SK-N-MC (cell line): ENCODE measurements around the gene KRT20.
"Not testable (repeated sequence)": the region's sequence is repeated elsewhere in the genome, so short reads cannot be mapped to it uniquely, and the experiment has no call there.

Experiments used
- DNase-seq: peaks from one replicate; pipeline ENCODE4 v3.0.0-alpha.2; 2011; ENCODE audit warnings: low read depth, low spot score
- H3K27ac ChIP-seq: fragments of 200-600 bp; sonication (generic); 2 replicates; pipeline ENCODE4 v1.5.1; 2016; ENCODE audit warnings: mixed run types
- H3K36me3 ChIP-seq: fragments of 200-600 bp; sonication (generic); 2 replicates; pipeline ENCODE4 v1.6.1; 2017; ENCODE audit warnings: antibody characterized with exemption, low read length, mixed read lengths; ENCODE audit not compliant: insufficient read depth
- H3K4me3 ChIP-seq: fragments of 200-600 bp; sonication (generic); 2 replicates; pipeline ENCODE4 v1.5.1; 2016
- H3K9ac ChIP-seq: fragments of 200-600 bp; sonication (generic); 2 replicates; pipeline ENCODE4 v1.8.0; 2017; ENCODE audit warnings: mixed run types, mixed read lengths; ENCODE audit not compliant: insufficient read length
- H3K9me3 ChIP-seq: fragments of 200-600 bp; sonication (generic); 2 replicates; pipeline ENCODE4 v1.6.1; 2017; ENCODE audit warnings: low read depth, mild to moderate bottlenecking, antibody characterized with exemption, low read length, moderate library complexity, mixed read lengths
- EZH2 ChIP-seq: fragments of 200-600 bp; sonication (generic); IDR thresholded peaks from one replicate; pipeline ENCODE4 v1.6.1; 2017; ENCODE audit warnings: antibody characterized with exemption
- FOXP2 ChIP-seq: optimal IDR thresholded peaks from 2 replicates; pipeline ENCODE3; 2011; ENCODE audit warnings: mild to moderate bottlenecking, moderate library complexity; ENCODE audit not compliant: insufficient read depth; ENCODE audit errors: extremely low read length, control extremely low read depth
- POLR2AphosphoS5 ChIP-seq: IDR thresholded peaks from 2 replicates; pipeline ENCODE4 v1.6.1; 2012; ENCODE audit warnings: mild to moderate bottlenecking, low read depth, low read length, borderline replicate concordance

The KRT20 gene

GRCh38 chr17:40884708-40885512 is at the start of gene KRT20:
Gene KRT20, minus strand, starts transcription at chr17:40885242. Its CDS starts 57 bp downstream, at chr17:40885185.
- H3K36me3 ChIP-seq = no peaks in the 10 kb centered on the region
- H3K9ac ChIP-seq = no peak within 1 kb of the TSS
- no peak within 1 kb of the TSS for H3K27ac ChIP-seq
- no peak for TF ChIP-seq EZH2
- no peaks in the 10 kb centered on the region for H3K9me3 ChIP-seq
- no peak within 1 kb of the TSS for H3K4me3 ChIP-seq
- DNase-seq = no peak

GRCh38 chr17:40932608-40933007 is 47.6 kb upstream of the KRT20 start:
- Histone ChIP-seq H3K27ac (no peak overlapping the region), H3K36me3 (no peaks in the 10 kb centered on the region), H3K4me3 (no peak overlapping the region), H3K9me3 (no peaks in the 10 kb centered on the region), H3K9ac (no peak overlapping the region)
- DNase-seq = no peak
- TF ChIP-seq FOXP2 (no peak), POLR2AphosphoS5 (no peak), EZH2 (no peak)

GRCh38 chr17:40931311-40931710 is 46.3 kb upstream of the KRT20 start:
- no peak overlapping the region for H3K27ac ChIP-seq
- no peak overlapping the region for H3K9ac ChIP-seq
- H3K9me3 ChIP-seq = no peaks in the 10 kb centered on the region
- no peak for TF ChIP-seq FOXP2
- TF ChIP-seq EZH2 = no peak
- no peak for TF ChIP-seq POLR2AphosphoS5
- no peak overlapping the region for H3K4me3 ChIP-seq
- no peak for DNase-seq
- no peaks in the 10 kb centered on the region for H3K36me3 ChIP-seq

GRCh38 chr17:40926341-40926740 is 41.3 kb upstream of the KRT20 start:
- no peaks in the 10 kb centered on the region for H3K9me3 ChIP-seq
- DNase-seq = no peak
- H3K4me3 ChIP-seq = peak overlapping the region; percentile 65
- H3K27ac ChIP-seq = peak overlapping the region; percentile 14
- peak overlapping the region; percentile 61 for H3K9ac ChIP-seq
- H3K36me3 ChIP-seq = no peaks in the 10 kb centered on the region
- TF ChIP-seq EZH2 (no peak), FOXP2 (no peak), POLR2AphosphoS5 (no peak)

- Histone ChIP-seq H3K9me3 (no peaks in the 10 kb centered on the region), H3K27ac (no peak overlapping the region), H3K9ac (no peak overlapping the region), H3K36me3 (no peaks in the 10 kb centered on the region), H3K4me3 (no peak overlapping the region)
- DNase-seq = no peak
- TF ChIP-seq EZH2 (no peak), FOXP2 (no peak), POLR2AphosphoS5 (no peak)
Observed at GRCh38 chr17:40922239-40922638, 37.2 kb upstream of the KRT20 start.

GRCh38 chr17:40921026-40921425 is 36.0 kb upstream of the KRT20 start:
- no peak overlapping the region for H3K9ac ChIP-seq
- no peak for TF ChIP-seq POLR2AphosphoS5
- no peak for TF ChIP-seq FOXP2
- no peak for TF ChIP-seq EZH2
- H3K27ac ChIP-seq = no peak overlapping the region
- no peaks in the 10 kb centered on the region for H3K9me3 ChIP-seq
- no peak overlapping the region for H3K4me3 ChIP-seq
- DNase-seq = no peak
- H3K36me3 ChIP-seq = no peaks in the 10 kb centered on the region

- not testable (repeated sequence) for H3K27ac ChIP-seq, H3K9me3 ChIP-seq, H3K4me3 ChIP-seq, H3K9ac ChIP-seq, DNase-seq, H3K36me3 ChIP-seq
Observed at GRCh38 chr17:40917116-40917515, 32.1 kb upstream of the KRT20 start.

- Histone ChIP-seq H3K36me3 (no peaks in the 10 kb centered on the region), H3K9me3 (no peaks in the 10 kb centered on the region), H3K27ac (no peak overlapping the region), H3K4me3 (no peak overlapping the region), H3K9ac (no peak overlapping the region)
- no peak for DNase-seq
- TF ChIP-seq POLR2AphosphoS5 = no peak
- no peak for TF ChIP-seq EZH2
- TF ChIP-seq FOXP2 = no peak
Observed at GRCh38 chr17:40916366-40916765, 31.3 kb upstream of the KRT20 start.

GRCh38 chr17:40915721-40916256 is 30.7 kb upstream of the KRT20 start:
- TF ChIP-seq FOXP2 = no peak
- TF ChIP-seq EZH2 = no peak
- no peak for TF ChIP-seq POLR2AphosphoS5
- no peak for DNase-seq
- H3K9ac ChIP-seq = no peak overlapping the region
- no peak overlapping the region for H3K4me3 ChIP-seq
- H3K36me3 ChIP-seq = no peaks in the 10 kb centered on the region
- no peaks in the 10 kb centered on the region for H3K9me3 ChIP-seq
- no peak overlapping the region for H3K27ac ChIP-seq
